Measurements from ENCODE around the gene KIAA1614. TPM values are rescaled to one million over a fixed set of nuclear protein-coding genes. Genes with fewer than 3 reads are reported as not detected.

KIAA1614 gene
- total and polyA plus RNA-seq, 10 of the 15 experiments (the other 5 are each of a cell fraction or from before 2014, with no cell fraction given): 0.03 to 1.0 (median 0.26) TPM; not detected in 1

- TF ChIP-seq, protein P1, sequence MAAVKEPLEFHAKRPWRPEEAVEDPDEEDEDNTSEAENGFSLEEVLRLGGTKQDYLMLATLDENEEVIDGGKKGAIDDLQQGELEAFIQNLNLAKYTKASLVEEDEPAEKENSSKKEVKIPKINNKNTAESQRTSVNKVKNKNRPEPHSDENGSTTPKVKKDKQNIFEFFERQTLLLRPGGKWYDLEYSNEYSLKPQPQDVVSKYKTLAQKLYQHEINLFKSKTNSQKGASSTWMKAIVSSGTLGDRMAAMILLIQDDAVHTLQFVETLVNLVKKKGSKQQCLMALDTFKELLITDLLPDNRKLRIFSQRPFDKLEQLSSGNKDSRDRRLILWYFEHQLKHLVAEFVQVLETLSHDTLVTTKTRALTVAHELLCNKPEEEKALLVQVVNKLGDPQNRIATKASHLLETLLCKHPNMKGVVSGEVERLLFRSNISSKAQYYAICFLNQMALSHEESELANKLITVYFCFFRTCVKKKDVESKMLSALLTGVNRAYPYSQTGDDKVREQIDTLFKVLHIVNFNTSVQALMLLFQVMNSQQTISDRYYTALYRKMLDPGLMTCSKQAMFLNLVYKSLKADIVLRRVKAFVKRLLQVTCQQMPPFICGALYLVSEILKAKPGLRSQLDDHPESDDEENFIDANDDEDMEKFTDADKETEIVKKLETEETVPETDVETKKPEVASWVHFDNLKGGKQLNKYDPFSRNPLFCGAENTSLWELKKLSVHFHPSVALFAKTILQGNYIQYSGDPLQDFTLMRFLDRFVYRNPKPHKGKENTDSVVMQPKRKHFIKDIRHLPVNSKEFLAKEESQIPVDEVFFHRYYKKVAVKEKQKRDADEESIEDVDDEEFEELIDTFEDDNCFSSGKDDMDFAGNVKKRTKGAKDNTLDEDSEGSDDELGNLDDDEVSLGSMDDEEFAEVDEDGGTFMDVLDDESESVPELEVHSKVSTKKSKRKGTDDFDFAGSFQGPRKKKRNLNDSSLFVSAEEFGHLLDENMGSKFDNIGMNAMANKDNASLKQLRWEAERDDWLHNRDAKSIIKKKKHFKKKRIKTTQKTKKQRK (IDR thresholded peaks at IDR 0.05; ENCODE audit: low read depth, low read length): no peak
- TF ChIP-seq HSF1 (IDR thresholded peaks at IDR 0.05; ENCODE audit: low read depth, low read length): no peak
- TF ChIP-seq TCF12 (IDR thresholded peaks at IDR 0.05; ENCODE audit: low read depth, low read length): 0 out of 2 replicates have a peak, but pooled peaks have one; percentile 31
- TF ChIP-seq, protein P2, sequence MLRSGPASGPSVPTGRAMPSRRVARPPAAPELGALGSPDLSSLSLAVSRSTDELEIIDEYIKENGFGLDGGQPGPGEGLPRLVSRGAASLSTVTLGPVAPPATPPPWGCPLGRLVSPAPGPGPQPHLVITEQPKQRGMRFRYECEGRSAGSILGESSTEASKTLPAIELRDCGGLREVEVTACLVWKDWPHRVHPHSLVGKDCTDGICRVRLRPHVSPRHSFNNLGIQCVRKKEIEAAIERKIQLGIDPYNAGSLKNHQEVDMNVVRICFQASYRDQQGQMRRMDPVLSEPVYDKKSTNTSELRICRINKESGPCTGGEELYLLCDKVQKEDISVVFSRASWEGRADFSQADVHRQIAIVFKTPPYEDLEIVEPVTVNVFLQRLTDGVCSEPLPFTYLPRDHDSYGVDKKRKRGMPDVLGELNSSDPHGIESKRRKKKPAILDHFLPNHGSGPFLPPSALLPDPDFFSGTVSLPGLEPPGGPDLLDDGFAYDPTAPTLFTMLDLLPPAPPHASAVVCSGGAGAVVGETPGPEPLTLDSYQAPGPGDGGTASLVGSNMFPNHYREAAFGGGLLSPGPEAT (IDR thresholded peaks at IDR 0.05; ENCODE audit: low read depth): no peak
- TF ChIP-seq ZNF622 (IDR thresholded peaks at IDR 0.05): no peak
- TF ChIP-seq IKZF1 (conservative IDR thresholded peaks at IDR 0.05): peak; percentile 16; the same call in 1 of the 2 replicates
- TF ChIP-seq TBL1XR1 (IDR thresholded peaks at IDR 0.05; ENCODE audit: low read depth, low read length): no peak
- no peak for TF ChIP-seq BCL11A (IDR thresholded peaks at IDR 0.05; ENCODE audit: low read depth, low read length)
- no peak for TF ChIP-seq CHD1 (IDR thresholded peaks at IDR 0.05; ENCODE audit: low read depth, low read length)
- TF ChIP-seq RUNX3 (IDR thresholded peaks at IDR 0.05; ENCODE audit: low read length): peak; percentile 54
- TF ChIP-seq SKIL (IDR thresholded peaks at IDR 0.05; ENCODE audit: low read depth, poor library complexity, severe bottlenecking): no peak
- no peak for TF ChIP-seq PAX8 (IDR thresholded peaks at IDR 0.05)
Measured at GRCh38 chr1:180918519-180918918, 5.8 kb downstream of the KIAA1614 start (continued).

Data from GM12878 (cell line).